Erythroblast (primary cell): ENCODE data around the gene MVD.

Experiments
- GATA1 ChIP-seq: IDR thresholded peaks from 2 replicates; pipeline ENCODE4 v1.6.1; 2011; ENCODE audit warnings: low read depth, mild to moderate bottlenecking, control low read depth, low read length, moderate library complexity
- POLR2A ChIP-seq: IDR thresholded peaks from 2 replicates; pipeline ENCODE4 v1.6.1; 2011; ENCODE audit warnings: mild to moderate bottlenecking, low read length

DNA sequence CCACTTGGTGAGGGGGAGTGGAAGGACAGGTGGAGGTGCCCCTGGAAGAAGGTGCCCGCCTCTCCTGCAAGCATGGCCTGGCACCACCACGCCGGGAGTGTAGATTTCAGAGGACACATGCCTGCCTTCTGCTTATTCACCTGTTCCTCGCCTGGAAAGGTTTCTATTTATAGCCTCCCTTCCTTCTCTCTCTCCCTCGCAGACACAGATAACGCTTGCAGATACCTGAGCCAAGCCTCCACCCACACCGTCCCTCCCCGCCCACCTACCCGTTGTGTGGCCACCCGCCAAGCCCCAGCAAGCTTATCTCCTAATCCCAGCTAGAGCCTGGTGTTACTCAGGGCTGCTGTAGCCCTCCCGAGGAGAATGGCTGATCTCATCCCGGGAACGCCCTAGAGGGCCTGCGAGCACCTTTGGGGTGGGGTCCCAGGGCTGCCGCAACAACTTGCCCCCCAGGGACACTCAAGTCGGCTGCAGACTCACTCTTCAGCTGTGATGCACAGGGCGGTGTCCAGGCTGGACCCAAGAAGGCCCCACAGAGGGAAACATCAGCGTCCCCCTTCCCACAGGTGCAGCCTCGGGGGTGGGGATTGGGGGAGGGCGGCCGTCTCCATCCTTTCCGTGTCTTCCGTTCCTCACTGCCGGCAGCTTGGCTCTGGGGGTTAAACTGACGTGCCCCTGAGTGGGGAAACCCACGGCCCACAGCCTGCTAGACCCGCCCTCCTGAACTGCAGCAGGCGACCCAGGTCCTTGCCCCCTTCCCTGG, 25.3 kb upstream of the MVD start:
- TF ChIP-seq POLR2A (no peak), GATA1 (no peak)
